Ishikawa (cell line): Measurements from ENCODE around the gene SOCS3.

Experiments
- NFIC ChIP-seq: IDR thresholded peaks from 2 replicates; pipeline ENCODE4 v1.6.1; 2012
- TAF1 ChIP-seq: IDR thresholded peaks from 2 replicates; pipeline ENCODE4 v1.6.1; 2012; ENCODE audit warnings: low read depth, mild to moderate bottlenecking
- TEAD4 ChIP-seq: IDR thresholded peaks from 2 replicates; pipeline ENCODE4 v1.6.1; 2012
- YY1 ChIP-seq: IDR thresholded peaks from 2 replicates; pipeline ENCODE4 v1.6.1; 2012; ENCODE audit warnings: low read depth
- TF ChIP-seq, protein P1 (sequence below): IDR thresholded peaks from 2 replicates; pipeline ENCODE4 v1.6.1; 2012
- TF ChIP-seq, protein P2 (sequence below): IDR thresholded peaks from 2 replicates; pipeline ENCODE4 v1.6.1; 2012

DNA sequence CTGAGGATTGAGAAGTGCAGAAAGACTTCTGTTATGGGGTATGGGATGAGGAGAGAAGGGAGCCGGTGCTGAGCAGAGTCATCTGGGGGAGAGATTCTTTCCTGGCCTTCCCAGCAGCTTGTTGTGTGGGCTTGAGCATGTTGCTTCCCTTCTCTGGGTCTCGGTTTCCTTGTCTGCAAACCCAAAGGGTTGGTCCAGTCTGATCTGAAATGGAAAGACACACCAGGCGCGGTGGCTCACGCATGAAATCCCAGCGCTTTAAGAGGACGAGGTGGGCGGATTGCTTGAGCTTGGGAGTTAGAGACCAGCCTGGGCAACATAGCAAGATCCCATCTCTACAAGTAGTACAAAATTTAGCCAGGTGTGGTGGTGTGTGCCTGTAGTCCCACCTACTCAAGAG is 6.0 kb downstream of the SOCS3 start:
- TF ChIP-seq NFIC (no peak), YY1 (no peak), TAF1 (no peak), TEAD4 (no peak)
- TF ChIP-seq, protein P1, sequence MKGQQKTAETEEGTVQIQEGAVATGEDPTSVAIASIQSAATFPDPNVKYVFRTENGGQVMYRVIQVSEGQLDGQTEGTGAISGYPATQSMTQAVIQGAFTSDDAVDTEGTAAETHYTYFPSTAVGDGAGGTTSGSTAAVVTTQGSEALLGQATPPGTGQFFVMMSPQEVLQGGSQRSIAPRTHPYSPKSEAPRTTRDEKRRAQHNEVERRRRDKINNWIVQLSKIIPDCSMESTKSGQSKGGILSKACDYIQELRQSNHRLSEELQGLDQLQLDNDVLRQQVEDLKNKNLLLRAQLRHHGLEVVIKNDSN: no peak
- TF ChIP-seq, protein P2, sequence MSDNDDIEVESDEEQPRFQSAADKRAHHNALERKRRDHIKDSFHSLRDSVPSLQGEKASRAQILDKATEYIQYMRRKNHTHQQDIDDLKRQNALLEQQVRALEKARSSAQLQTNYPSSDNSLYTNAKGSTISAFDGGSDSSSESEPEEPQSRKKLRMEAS: no peak
